Limb (tissue), 2 donors: ENCODE results near the gene ZC3H11A.
"Not testable (repeated sequence)": the region's sequence is repeated elsewhere in the genome, so short reads cannot be mapped to it uniquely, and the experiment has no call there.

Experiments used
- DNase-seq, 2 donors: peaks; one replicate each; pipeline ENCODE4 v3.0.0-alpha.2; 2016; ENCODE audit errors: extremely low spot score in 2 of 2

ZC3H11A gene

DNA sequence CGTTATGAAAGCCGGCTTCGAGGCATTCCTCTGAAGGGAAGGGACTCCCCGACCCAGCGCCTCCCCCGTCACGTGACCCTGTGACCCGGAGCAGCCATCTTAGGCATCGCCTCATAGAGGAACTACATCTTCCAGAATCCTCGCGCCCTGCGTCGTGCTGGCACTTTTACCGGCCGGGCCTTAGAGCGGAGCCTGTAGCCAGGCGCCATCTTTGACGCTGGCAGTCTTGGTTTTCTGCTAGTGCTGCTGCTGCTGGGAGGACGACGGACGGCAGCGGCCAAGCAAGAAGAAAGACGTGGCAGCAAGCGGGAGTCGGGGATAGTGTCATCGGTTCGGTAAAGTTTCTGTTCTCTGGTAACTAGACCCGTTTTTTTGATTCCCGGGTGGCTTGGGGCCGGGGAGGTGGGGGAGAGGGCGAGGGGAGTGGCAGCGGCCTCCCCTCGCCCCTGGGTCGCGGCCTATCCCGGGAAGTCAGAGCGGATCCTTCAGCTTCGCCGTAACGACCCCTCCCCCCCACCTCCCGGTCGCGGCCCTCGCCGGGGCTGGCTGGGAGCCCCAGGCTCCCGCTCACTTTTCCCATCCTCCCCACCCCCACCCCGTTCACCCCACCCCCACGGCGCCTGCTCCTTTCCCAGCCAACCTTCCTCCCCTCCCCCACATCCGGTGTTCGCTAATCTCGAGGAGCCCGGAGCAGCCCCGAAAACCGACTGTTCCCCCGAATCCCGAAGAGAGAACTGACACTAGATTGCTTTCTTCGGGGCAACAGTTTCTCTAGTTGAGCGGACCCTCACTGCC is at the start of gene ZC3H11A, which contains the start of gene ZBED6:
Gene ZC3H11A, plus strand, starts transcription at position 183 of the 795 bp plus-strand sequence. CDS start 21,448 bp downstream, outside the sequence.
Gene ZBED6, plus strand, starts transcription at position 183 of the 795 bp plus-strand sequence. CDS start 1,900 bp downstream, outside the sequence.
- peak; percentile 97 for DNase-seq

DNA sequence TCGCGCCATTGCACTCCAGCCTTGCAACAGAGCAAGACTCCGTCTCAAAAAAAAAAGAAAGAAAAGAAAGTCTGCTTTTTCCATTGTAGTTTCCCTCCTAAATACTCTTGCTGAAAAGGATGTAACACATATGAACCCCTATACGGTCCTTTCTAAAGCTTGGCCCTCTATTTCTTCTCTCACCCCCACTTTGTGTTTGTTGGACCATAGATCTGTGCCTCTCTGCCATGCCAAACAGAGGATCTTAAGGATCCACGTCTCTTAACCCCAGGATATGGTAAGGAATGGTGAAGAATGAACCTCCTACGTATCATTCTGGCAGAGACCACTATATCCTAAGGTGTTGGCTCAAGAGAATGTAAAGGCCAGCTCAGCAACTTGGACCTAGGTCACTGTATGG is 49.1 kb upstream of the ZC3H11A start:
- DNase-seq: no peak

DNA sequence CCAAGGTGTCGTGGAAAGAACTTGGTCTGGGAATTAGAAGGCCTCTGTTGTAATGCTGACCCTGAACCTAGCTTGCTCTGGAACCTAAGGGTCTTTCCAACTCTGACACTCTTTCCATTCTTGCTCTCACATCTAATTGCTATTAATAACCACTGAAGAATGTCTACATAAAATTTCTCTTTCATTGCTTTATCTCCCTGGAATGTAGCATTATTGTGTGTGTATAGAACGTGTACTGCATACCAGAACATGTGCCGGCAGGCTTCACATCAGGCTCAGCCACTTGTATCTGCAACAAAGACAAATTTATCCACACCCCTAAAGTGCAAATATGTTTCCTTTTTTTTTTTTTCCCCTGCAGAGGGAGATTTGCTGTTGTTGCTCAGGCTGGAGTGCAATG is 44.4 kb upstream of the ZC3H11A start:
- no peak for DNase-seq

DNA sequence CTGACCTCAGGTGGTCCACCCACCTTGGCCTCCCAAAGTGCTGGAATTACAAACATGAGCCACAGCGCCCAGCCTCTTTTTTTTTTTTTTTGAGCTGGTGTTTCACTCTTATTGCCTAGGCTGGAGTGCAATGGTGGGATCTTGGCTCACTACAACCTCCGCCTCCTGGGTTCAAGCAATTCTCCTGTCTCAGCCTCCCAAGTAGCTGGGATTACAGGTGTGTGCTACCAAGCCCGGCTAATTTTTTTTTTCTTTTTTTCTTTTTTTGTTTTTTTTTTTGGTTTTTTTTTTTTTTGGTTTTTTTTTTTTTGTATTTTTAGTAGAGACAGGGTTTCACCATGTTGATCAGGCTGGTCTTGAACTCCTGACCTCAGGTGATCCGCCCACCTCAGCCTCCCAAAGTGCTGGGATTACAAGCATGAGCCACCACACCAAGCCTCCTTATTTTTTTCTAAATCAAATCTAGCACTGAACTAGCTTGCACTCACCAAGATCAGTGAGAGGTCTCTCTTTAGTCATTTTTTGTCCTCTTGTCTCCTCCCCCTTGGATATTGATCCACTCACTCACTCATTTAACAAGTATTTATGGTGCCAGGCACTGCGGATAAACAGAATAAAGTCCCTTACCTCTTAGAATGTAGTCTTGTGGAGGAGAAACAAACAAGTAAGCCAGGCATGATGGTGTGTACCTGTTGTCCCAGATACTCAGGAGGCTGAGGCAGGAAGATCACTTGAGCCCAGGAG is 43.6 kb upstream of the ZC3H11A start:
- DNase-seq: not testable (repeated sequence)

DNA sequence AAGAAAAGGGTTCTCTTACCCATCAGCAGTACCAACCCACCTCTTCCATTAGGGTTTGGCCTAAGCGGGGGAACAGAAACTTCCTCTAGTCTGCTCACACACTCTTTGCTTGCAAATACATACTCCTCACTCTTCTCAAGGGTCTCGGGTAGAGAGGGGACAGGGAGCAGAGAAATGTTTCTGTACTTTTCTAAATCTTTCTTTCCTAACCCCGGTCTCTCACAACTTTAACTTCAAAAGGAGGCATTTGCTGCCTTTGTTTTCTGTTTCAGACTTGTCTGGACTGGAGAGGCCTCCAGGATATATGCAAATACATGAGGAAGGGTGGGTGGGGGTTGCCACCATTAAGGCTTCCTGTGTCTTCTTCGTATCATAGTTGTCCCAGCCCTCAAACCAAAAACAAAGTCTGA is 41.0 kb upstream of the ZC3H11A start:
- no peak for DNase-seq

DNA sequence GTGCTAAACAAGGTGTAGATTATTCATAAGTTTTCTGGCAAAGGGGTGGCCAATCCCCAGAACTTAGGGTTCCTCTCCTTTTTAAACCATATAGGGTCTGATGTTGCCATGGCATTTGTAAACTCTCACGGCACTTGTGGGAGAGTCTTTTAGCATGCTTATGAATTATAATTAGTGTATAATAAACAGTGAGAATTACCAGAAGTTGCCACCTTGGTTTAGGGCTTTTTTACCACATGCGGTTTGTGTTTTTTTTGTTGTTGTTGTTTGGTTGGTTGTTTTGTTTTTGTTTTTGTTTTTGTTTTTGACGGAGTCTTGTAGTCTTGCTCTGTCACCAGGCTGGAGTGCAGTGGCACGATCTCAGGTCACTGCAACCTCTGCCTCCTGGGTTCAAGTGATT is 39.4 kb upstream of the ZC3H11A start:
- DNase-seq: no peak

DNA sequence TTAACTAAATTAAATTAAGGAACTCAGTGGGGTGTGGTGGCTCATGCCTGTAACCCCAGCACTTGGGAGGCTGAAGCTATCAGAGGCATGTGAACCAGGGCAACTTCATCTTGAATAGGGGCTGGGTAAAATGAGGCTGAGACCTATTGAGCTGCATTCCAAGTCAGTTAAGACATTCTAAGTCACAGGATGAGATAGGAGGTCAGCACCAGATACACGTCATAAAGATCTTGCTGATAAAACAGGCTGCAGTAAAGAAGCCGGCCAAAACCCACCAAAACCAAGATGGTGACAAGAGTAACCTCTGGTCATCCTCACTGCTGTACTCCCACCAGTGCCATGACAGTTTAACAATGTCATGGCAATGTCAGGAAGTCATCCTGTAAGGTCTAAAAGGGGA is 36.7 kb upstream of the ZC3H11A start:
- DNase-seq: not testable (repeated sequence)

DNA sequence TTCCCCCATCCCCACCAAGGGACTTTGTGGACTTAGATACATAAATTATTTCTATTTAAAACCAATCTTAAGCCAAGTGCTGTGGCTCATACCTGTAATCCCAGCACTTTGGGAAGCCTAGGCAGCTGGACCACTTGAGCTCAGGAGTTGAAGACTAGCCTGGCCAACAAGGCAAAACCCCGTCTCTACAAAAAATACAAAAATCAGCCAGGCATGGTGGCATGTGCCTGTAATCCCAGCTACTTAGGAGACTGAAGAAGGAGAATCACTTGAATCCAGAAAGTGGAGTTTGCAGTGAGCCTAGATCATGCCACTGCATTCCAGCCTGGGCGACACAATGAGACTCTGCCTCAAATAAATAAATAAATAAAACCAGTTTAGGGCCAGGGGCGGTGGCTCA is 34.9 kb upstream of the ZC3H11A start:
- no peak for DNase-seq

DNA sequence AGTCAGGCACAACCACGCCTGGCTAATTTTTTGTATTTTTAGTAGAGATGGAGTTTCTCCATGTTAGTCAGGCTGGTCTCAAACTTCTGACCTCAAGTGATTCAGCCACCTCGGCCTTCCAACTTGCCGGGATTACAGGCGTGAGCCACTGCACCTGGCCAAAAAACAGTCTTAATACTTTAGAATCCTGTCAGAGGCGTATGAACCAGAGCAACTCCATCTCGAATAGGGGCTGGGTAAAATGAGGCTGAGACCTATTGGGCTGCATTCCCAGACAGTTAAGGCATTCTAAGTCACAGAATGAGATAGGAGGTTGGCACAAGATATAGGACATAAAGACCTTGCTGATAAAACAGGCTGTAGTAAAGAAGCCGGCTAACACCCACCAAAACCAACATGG is 33.5 kb upstream of the ZC3H11A start:
- DNase-seq: not testable (repeated sequence)

DNA sequence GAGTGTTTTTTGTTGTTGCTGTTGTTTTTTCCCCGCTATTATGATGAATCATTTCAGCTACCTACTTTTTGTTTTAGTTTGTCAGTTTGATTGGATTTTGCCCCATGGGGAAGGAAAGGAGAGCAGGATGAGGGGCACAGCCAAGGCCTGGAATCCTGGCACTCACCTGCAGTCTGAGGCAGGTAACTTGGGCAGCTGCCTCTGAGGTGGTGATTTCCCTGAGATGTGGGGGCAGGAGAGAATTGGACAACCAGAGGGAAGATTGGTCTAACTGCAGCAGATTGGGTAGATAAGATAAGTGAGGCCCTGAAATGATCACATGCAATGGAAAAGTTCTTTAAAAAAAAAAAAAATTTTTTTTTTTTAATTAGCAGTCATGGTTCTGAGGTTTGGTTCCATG is 31.9 kb upstream of the ZC3H11A start:
- DNase-seq: no peak

DNA sequence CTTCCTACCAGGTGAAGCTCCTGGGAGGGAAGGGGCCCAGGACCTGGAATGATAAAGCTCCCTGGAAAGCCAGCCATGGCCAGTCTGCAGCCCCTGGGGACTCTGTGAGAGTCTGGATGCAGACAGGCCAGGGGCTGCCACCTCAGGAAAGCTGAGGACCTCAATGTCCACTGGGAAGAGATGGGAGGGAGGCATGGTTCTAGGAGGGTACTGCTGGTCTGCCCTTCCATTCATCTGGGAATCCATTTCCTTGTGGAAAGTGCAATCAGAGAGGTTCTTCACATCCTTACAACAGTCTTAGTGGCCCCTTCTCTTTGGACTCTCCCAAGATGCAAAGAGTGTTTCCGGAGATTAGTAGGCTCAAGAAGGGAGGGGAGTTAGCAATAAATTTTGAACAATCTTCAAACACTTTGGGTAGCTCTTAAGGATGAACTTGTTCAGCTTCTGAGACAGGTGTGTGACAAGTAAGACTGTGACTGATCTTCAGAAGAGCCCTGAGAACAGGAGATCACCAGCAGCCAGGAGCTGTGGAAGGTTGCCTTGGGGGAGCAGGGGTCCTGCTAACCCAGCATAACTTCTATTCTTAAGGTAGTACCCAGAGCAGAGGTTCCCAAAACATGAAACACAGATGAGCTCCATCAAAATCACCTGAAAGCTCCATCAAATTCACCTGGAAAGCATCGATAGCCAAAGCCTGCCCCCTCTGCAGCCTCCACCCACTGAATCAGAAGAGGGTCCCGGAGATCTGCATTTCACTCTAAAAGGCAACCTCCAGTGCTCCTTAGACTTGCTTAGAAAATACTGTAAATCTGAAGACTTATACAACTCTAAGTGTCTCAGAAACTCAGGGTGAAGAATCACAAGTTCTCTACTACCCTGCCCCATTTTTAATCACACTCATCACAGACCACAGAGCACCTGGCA is 31.1 kb upstream of the ZC3H11A start:
- DNase-seq: no peak

DNA sequence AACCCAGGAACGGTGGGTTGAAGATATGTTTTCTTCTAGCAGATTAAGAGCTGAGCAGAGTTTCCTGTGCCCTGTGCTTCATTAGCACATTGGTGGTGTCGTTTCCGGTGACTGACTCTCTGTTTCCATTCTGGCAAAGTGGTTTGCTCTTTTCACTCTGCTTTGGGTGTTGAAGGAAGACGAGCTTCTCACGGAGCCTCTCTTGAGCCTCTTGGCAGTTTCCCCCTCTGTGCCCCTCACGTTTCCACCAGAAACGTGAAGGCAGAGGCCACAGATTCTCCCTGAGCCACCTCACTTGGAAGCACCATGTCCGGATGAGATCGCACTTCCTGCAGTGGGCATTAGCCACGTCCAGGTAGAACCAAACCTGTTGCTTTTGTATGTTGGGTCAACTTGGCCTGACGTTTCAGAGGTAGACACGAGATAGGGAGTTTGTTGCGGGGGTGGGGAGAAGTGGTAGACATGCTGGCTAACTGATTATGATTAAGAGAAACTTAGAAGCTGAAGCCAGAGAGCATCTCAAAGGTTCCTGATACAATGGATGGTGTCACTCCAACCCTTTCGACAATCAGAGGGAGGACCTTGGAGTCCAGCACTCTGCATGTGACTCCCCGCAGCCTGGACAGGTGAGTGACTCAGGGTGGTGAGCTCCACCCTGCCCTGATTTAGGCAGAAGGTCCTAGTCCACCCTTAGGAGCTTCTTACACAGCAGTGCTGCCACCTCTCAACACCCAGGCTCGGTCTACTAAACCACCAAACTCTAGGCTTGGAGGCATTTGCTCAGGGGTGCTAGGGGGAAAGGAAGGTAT is 30.2 kb upstream of the ZC3H11A start, which contains the start of gene LAX1:
Gene LAX1, plus strand, starts transcription at position 155 of the 809 bp plus-strand sequence. Its CDS starts 383 bp downstream, at position 538.
- DNase-seq: no peak

DNA sequence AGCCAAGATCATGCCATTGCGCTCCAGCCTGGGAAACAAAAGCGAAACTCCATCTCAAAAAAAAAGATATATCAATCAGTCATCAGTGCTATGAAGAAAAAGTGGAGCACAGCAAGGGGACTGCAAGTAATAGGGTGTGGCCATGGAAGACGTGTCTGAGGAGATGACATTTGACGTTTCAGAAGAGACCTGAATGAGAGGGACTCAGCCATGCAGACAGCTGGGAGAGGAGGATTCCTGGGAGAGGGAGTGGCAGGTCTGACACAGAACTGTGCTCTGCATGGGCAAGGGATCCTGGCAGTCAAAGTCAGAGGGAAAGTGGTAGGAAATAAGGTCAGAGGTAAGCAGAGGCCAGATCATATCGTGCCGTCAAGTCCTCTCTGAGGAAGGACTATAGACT is 27.2 kb upstream of the ZC3H11A start:
- DNase-seq: no peak

DNA sequence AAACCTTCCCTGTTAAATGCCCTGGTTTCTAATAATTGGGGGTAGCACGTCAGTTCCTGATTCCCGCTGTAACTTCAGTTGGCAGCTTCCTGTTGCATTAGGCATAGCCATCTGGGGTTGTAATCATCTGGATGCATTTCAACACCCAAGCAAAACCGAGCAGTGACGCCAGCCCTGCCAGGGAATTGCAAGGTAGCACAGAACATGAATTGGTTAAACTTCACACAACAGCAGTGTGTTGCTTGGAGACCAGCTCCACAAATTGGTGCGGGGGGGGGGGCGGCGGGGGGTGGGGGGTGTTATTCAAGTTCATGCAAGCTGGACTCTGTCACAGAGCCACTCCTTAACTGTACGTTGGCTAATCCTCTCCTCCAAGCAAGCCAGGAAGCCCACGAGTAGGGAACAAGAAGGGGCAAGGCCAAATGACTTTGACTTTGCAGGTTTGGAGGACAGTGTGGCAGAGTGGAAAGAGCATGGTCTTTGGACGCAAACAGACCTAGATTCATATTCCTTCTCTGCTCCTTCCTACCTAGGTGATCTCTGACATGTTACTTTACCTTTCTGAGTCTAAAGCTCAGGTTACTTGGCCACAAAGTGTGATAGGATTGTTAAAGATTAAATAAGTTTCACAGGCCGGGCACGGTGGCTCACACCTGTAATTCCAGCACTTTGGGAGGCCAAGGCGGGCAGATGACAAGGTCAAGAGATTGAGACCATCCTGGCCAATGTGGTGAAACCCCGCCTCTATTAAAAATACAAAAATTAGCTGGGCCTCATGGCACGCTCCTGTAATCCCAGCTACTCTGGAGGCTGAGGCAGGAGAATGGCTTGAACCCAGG is 25.7 kb upstream of the ZC3H11A start:
- peak; percentile 81 for DNase-seq

DNA sequence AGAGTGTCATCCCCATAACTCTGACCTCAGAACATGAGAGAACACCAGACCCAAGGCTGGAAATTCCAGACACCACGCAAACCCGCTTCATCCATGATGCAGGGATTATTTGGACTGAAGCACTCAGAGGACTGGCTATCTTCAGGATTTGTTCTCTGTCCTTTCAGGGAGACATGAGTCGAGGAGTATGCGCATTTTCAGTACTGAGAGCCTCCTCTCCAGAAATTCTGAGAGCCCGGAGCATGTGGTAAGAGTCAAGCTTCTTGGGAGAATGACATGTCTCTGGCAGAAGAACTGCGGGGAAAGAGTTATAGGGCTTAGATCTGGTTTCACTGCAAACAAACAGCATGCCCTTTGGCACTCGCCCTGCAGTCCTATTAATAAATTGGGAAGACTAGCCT is 23.5 kb upstream of the ZC3H11A start:
- no peak for DNase-seq

DNA sequence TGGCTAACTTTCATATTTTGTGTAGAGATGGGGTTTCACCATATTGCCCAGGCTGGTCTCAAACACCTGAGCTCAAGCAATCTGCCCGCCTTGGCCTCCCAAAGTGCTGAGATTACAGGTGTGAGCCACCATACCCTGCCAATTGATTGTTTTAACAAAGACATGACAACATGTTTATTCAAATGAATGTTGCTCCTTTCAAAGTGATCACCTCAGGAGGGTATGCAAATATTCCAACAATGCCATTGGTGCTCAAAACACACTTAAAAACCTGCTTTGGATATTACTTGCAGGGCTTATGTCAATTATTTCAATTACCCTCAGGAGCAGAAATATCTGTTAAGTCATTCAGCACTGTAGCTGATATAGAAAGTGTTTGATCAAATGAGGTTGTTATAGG is 22.6 kb upstream of the ZC3H11A start:
- DNase-seq: no peak

DNA sequence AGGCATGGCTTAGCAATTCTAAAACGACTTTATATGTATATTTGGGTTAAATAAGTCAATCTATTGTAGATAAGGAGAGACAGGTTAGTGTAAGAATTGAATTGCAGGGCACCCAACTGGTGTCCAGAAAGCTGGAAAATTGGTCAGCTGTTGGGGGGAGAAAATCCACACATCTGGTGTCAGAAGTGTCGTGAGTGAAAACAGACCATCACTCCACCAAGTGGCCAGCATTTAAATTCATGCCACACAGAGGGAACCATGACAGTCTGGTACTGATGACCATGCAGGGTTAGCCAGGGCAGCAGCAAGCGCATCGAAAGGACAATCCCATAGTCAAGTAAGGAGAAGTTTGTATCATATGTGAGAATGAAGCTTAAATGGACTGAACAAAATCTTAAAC is 18.8 kb upstream of the ZC3H11A start:
- no peak for DNase-seq

DNA sequence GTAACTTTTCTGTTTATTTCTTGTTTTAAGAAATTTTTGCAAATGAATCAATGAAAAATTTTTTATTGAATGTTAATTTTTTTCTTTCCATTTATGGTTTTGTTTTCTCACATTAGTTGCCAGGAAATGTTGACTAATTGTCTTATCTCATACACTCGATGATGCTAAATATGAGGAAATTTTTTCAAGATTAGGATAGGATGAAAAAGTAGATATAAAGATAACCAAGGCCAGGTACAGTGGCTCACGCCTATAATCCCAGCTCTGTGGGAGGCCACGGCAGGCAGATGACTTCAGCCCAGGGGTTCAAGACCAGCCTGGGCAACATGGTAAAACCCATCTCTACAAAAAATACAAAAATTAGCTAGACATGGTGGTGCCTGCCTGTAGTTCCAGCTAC is 17.8 kb upstream of the ZC3H11A start:
- DNase-seq: no peak

DNA sequence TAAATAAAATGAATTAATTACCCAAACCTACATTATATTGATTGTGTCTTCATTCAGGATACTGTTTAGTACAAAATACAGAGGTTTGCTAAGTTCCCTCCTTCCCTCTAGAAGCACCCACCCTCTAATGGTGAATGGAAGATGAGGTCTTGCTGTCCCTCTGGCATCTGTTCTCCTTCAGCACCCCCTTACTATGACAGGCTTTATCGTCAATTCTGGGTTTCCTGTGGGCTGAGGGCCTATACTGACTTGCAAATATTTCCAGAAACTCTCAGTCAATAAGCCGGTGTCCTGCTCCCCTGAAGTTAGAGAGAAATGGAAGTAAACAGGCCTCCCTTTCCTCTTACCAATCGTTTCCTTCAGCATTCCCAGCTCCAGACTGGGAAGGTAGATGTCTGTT is 17.3 kb upstream of the ZC3H11A start:
- DNase-seq: no peak

DNA sequence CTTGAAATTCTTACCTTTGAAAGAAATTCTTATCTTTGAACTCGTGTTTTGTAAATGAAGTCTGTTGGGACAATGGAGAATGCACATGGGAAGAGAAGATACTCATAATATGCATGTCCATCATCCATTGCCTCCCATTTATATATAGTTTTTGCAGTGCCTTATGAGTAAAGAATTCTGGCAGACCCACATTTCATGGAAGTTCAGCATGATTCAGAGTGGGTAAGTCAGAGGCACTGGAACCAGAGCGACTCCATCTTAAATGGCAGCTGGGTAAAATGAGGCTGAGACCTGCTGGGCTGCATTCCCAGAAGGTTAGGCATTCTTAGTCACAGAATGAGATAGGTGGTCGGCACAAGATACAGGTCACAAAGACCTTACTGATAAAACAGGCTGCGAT is 16.6 kb upstream of the ZC3H11A start:
- no peak for DNase-seq
